GM18508 (cell line): Measurements from ENCODE around the gene TTLL10.
"Not testable (repeated sequence)": the region's sequence is repeated elsewhere in the genome, so short reads cannot be mapped to it uniquely, and the experiment has no call there.

Experiments used
- ATAC-seq: cut with Tn5 transposase; IDR thresholded peaks from one replicate; pipeline ENCODE4 v1.9.1; 2021; ENCODE audit warnings: moderate number of reproducible peaks; ENCODE audit not compliant: insufficient read depth, unreplicated experiment

The TTLL10 gene

DNA sequence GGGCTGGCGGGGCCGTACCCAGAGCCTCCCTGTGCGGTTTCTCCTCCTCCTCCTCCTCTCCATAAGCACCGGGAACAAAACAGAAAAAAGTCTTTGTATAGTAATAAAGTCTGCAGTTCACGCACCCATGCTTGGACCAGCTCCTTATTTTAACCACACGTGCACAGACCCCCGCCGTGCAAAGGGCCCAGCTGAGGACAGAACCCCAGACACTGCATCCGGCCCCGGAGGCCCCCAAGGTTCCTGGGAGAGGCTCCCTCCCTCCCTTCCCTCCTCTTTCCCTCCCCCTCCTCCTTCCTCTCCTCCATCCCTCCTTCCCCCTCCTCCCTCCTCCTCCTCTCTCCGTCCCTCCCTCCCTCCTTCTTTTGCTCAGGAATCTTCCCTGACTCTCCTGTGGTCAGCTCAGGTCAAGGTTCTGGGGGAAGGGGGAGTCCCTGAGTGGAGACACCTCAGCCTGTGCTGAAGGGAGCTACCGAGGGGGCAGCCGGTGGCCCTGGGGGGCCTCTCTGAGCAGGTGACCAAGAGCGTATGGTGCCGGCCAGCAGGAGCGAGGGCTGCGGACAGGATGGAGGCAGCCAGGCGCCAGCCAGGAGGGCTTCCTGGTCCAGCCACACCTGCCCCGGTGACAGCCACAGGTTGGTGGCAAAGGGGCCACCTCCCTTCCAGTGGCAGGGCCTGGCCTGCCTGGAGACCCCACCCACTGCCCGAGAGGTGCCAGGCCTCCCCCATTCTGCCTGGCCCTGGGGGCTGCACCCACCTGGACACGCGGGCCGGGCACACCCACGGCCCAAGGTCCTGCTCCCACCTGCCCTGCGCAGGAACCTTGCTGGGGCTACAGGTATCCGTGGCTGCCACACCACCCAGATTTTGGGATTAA, 3.2 kb upstream of the TTLL10 start:
- no peak for ATAC-seq

DNA sequence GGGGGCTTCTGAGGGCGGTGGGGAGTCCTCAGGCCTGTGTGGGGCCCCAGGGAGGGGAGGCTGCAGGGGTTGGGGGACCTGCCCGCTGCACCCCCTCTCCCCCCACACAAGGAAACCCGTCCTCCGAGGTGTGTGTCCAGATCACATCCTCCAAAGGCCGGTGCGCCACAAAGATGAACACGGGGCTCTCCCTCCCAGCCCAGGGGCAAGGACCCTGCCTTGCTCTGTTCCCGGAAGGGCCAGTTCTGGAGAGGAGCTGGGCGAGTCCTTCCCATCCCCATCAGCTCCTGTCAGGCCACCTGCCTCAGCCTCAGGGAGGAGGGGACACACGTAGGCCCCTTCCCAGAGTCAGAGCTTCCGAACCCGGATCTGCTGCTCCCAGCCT, 2.5 kb upstream of the TTLL10 start:
- no peak for ATAC-seq

DNA sequence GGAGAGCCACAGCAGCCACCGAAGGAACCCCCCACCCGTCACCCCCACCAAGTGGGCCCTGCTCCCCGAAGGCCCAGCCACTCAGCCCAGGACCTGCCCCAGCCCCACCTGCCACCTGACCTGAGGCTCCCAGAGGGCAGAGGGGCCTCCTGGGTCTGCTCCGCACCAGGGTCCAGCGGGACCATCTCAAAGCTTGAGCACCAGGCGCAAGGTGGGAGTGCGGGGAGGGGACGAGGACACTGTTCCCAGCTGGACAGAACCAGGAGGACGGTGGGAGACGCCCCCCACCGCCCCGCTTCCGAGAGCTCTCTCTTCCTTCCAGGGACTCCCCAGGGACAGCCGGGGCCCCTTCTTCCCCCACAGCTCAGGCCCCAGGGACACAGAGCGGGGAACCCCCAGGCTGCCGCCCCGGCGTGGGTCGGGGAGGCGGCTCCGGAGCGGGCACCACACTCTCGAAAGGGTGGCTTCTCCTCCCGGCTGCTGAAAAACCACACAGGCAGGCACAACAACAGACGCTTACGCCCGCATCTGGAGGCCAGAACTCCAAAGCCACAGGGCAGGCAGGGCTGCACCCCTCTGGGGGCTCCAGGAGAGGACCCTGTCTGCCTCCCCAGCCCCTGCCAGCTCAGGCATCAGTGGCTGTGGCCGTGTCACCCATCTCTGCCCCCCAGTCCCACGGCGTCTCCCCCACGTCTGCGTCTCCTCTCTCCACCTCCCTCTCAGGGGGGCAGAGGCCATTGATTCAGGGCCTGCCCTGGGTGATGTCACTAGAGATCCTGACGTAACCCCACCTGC, 1.9 kb upstream of the TTLL10 start:
- ATAC-seq: no peak

DNA sequence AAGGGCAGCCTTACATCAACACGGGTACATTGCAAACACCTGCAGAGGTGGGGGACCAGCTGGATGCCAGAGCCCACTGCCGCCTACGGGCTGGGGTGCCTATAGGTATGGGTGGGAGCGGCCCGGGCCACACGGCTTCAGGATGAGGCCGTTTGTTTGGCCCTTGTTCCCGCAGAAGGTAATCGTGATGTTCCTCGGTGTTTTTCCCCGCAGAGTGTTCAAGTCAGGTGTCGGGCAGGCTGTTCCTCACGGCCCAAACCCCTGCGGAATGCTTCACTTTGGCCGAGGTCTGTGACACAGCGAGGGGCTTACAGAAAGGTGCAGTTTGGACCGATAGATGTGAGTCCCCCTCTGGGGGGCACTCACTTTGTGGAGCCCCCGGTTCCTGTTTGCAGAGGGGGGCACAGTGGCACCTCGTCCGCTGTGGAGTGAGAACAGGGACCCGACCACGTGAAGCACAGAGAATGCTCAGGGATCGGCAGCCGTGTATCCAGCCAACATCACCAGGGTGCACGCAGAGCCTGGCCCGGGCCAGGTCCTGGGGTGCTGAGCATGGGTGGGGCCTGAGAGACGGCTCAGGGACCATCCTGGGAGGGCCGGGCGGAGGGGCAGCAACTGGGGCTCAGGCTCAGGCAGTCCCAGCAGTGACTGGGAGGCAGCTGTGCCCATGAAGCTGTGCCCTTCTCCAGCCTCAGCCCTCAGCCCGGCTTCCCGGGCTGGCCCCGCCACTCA, 453 bp upstream of the TTLL10 start:
- ATAC-seq: no peak

- no peak for ATAC-seq
Observed at GRCh38 chr1:1175221-1176062, 1.8 kb downstream of the TTLL10 start.

DNA sequence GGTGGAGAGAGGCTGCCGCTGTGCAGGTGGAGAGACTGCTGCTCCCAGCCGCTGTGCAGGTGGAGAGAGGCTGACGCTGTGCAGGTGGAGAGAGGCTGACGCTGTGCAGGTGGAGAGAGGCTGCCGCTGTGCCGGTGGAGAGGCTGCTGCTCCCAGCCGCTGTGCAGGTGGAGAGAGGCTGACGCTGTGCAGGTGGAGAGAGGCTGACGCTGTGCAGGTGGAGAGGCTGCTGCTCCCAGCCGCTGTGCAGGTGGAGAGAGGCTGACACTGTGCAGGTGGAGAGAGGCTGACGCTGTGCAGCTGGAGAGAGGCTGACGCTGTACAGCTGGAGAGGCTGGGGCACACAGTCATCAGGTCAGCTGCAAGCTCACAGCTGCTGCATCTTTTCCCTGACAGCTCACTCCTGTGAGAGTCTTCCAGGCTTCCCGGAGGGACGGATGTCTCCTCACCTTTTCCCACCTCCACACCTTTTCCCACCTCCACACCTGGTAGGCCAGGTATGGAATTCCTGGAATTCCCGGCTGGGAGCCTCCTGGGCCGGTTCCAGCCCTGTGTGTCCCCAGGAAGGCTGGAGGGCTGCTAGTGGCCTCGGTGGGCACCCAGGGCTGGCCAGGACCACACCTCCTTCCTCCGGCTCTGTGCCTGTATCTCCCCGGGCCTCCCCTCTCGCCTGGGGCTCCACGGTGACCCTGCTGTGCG, 2.5 kb downstream of the TTLL10 start:
- not testable (repeated sequence) for ATAC-seq

DNA sequence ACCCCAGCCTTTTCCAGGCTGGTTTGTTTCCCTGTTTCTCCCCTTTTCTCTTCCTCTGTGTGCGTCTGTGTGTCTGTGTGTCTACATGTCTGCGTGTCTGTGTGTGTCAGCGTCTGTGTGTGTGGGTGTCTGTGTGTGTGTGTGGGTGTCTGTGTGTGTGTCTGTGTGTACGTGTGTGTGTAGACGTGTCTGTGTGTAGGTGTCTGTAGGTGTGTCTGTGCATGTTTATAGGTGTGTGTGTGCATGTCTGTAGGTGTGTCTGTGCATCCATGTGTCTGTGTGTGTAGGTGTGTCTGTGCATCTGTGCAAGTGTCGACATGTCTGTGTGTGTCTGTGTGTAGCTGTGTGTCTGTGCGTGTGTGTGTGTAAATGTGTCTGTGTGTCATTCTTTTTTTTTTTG, 3.3 kb downstream of the TTLL10 start:
- ATAC-seq: no peak

- ATAC-seq: no peak
Observed at GRCh38 chr1:1177452-1178206, 3.9 kb downstream of the TTLL10 start.

- no peak for ATAC-seq
Observed at GRCh38 chr1:1178794-1179331, 5.2 kb downstream of the TTLL10 start.

GRCh38 chr1:1179346-1179982, 5.8 kb downstream of the TTLL10 start:
- no peak for ATAC-seq

DNA sequence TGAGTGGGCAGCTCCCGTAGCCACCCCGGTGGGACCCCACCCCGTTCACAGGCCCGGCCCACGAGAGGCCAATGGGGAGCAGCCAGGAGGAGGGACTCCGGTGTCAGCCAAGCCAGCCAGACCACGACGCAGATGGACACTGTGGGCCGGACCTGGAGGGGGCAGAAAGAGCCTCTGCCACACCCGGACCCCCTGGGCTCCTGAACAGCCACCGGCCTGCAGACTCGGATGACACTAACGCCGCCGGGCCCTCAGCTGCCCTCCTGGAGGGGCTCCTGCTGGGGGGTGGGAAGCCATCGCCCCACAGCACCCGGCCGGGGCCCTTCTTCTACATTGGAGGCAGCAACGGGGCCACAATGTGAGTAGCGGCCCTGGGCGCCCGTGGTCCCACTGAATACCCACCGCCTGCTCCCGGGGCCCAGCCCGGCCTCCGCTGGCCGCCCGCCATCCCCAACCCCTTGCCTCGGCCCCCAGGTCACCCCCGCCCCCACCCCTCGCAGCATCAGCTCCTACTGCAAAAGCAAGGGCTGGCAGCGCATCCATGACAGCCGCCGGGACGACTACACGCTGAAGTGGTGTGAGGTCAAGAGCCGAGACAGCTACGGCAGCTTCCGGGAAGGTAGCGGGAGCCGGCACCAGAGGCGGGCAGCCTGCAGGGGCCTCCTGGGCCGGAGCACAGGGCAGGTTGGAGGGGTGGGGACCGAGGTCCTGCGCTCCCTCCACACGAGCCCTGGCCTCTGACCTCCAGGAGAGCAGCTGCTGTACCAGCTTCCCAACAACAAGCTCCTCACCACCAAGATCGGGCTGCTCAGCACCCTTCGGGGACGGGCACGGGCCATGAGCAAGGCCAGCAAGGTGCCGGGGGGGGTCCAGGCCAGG, 6.5 kb downstream of the TTLL10 start:
- no peak for ATAC-seq

DNA sequence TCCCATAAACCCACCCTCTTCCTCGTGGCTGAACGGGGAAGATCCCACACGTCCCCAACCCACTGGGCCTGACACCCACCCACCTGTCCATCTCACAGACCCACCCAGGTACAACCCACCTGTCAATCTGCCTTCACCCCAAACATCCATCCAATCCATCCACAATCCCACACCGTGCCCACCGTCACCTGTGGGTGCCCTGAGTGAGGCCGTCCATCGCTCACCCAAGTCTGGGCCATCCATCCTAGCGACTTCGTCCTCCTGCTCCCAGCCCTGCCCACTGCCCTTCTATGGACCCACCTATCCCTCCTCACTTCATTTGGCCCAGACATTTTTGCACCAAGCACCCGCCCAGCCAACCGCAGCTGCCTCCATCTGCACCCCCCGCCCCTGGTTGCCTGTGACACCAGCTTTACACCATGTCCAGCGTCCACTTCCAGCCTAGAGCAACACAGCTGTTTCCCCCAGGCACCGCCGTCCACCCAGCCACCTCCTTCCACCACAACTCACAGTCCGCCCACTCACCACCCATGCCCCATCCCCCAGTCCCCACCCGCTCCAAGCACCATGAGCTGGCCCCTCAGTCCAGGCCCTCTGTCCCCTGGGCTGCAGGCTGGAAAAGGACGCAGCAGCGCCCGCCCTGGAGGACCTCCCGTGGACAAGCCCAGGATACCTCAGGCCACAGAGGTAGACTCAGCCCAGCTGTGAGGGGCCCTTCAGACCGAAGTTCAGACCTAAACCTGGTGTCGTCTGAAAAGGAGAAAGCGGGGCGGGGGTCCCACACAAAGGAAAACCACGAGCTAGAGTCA, 7.7 kb downstream of the TTLL10 start:
- ATAC-seq: no peak

GRCh38 chr1:1181938-1182410, 8.3 kb downstream of the TTLL10 start:
- ATAC-seq: no peak

GRCh38 chr1:1182491-1183220, 9.0 kb downstream of the TTLL10 start:
- no peak for ATAC-seq

DNA sequence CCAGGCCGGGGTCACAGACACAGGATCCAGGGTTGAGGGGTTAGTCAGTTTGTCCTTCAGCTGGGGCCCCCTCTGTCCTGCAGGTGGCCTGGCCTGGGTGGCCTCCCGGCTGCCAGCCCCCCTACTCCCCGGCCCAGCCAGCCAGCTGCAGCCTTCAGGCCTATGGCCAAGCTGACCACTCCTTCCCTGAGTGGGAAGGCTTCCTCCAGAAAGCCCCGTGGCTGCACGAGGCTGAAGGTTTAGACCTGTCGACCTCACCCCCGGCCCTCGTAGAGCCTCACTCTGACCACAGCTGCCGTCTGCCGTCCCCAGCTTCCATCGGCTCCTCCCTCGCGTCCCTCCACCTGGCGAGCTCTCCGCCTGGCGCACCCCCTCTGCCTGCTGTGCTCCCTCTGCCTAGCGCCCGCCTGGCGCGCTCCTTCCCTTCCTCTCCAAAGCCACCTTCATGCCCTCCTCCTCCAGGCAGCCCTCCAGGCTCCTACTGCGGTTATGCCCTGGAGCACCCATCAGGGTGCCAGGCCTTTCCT, 9.6 kb downstream of the TTLL10 start:
- ATAC-seq: no peak
